Right hindlimb (tissue), 1 donor: ENCODE data around the gene LRRC74B.
"Not testable (repeated sequence)": the region's sequence is repeated elsewhere in the genome, so short reads cannot be mapped to it uniquely, and the experiment has no call there.

ENCODE experiments used
- DNase-seq: peaks from one replicate; pipeline ENCODE4 v3.0.0-alpha.2; 2018

The LRRC74B gene

GRCh38 chr22:21054714-21055563 lies 9.2 kb downstream of the LRRC74B start:
- DNase-seq = no peak

GRCh38 chr22:21055564-21055834 lies 9.8 kb downstream of the LRRC74B start:
- DNase-seq = no peak

GRCh38 chr22:21055880-21056319 lies 10.2 kb downstream of the LRRC74B start:
- no peak for DNase-seq

- not testable (repeated sequence) for DNase-seq
Observed at GRCh38 chr22:21060363-21060762, 14.6 kb downstream of the LRRC74B start.

GRCh38 chr22:21061660-21062321 lies 16.0 kb downstream of the LRRC74B start:
- not testable (repeated sequence) for DNase-seq

GRCh38 chr22:21064425-21064824 lies 18.7 kb downstream of the LRRC74B start:
- not testable (repeated sequence) for DNase-seq

GRCh38 chr22:21064917-21065864 lies 19.4 kb downstream of the LRRC74B start:
- DNase-seq = no peak

GRCh38 chr22:21067075-21067900 lies 21.5 kb downstream of the LRRC74B start:
- DNase-seq = no peak

- no peak for DNase-seq
Observed at GRCh38 chr22:21067901-21068680, 22.3 kb downstream of the LRRC74B start.

- no peak for DNase-seq
Observed at GRCh38 chr22:21068681-21069276, 23.0 kb downstream of the LRRC74B start.

- DNase-seq = no peak
Observed at GRCh38 chr22:21069375-21069774, 23.6 kb downstream of the LRRC74B start.

GRCh38 chr22:21070690-21071615 lies 25.2 kb downstream of the LRRC74B start:
- DNase-seq = no peak

GRCh38 chr22:21071796-21072195 lies 26.1 kb downstream of the LRRC74B start:
- DNase-seq = not testable (repeated sequence)

GRCh38 chr22:21073023-21073422 lies 27.3 kb downstream of the LRRC74B start:
- no peak for DNase-seq

GRCh38 chr22:21073482-21073881 lies 27.7 kb downstream of the LRRC74B start:
- DNase-seq = no peak

- DNase-seq = no peak
Observed at GRCh38 chr22:21074102-21074715, 28.5 kb downstream of the LRRC74B start.

- DNase-seq = no peak
Observed at GRCh38 chr22:21075516-21076138, 29.9 kb downstream of the LRRC74B start.

- no peak for DNase-seq
Observed at GRCh38 chr22:21076912-21077625, 31.3 kb downstream of the LRRC74B start.
